ENCODE data around the gene MAN2A1. TPM values are rescaled to one million over a fixed set of nuclear protein-coding genes. Genes with fewer than 3 reads are reported as not detected.
A peak's percentile ranks its signal among the peaks of the same experiment; 100 is the strongest.
"Not testable (repeated sequence)": the region's sequence is repeated elsewhere in the genome, so short reads cannot be mapped to it uniquely, and the experiment has no call there.

The MAN2A1 gene
- total RNA-seq, 1 donor from 2014 or later = 38.8 TPM

- DNase-seq (ENCODE audit: low spot score) = no peak
- intact Hi-C loops (cut with micrococcal nuclease) = no loop called here
- Mint-ChIP-seq H3K9me3 (peaks cover 4% of the 10 kb centered on the region), H3K36me3 (ENCODE audit: low read depth) (peaks cover 44% of the 10 kb centered on the region), H3K4me1 (ENCODE audit: low read depth) (peaks cover 6% of the 10 kb centered on the region), H3K27ac (no peak overlapping the region), H3K4me3 (no peak overlapping the region), H3K27me3 (ENCODE audit: insufficient read depth) (no peaks in the 10 kb centered on the region)
These were observed 141.3 kb downstream of the MAN2A1 start for GRCh38 chr5:109830955-109831502.

DNA sequence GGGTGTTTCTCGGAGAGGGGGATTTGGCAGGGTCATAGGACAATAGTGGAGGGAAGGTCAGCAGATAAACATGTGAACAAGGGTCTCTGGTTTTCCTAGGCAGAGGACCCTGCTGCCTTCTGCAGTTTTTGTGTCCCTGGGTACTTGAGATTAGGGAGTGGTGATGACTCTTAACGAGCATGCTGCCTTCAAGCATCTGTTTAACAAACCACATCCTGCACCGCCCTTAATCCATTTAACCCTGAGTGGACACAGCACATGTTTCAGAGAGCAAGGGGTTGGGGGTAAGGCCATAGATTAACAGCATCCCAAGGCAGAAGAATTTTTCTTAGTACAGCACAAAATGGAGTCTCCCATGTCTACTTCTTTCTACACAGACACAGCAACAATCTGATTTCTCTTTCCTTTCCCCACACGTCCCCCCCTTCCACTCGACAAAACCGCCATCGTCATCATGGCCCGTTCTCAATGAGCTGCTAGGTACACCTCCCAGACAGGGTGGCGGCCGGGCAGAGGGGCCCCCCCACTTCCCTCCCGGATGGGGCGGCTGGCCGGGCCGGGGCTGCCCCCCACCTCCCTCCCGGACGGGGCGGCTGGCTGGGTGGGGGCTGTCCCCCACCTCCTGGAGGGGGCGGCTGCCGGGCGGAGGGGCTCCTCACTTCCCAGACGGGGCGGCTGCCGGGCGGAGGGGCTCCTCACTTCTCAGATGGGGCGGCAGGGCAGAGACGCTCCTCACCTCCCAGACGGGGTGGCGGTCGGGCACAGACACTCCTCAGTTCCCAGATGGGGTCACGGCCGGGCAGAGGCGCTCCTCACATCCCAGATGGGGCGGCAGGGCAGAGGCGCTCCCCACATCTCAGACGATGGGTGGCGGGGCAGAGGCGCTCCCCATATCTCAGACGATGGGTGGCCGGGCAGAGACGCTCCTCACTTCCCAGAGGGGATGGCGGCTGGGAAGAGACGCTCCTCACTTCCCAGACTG is 142.8 kb downstream of the MAN2A1 start:
- H3K4me1 Mint-ChIP-seq (ENCODE audit: low read depth); DNase-seq (ENCODE audit: low spot score); H3K27ac Mint-ChIP-seq; H3K9me3 Mint-ChIP-seq; H3K4me3 Mint-ChIP-seq; H3K27me3 Mint-ChIP-seq (ENCODE audit: insufficient read depth); intact Hi-C loops (cut with micrococcal nuclease): not testable (repeated sequence)
- peaks cover 42% of the 10 kb centered on the region for H3K36me3 Mint-ChIP-seq (ENCODE audit: low read depth)

DNA sequence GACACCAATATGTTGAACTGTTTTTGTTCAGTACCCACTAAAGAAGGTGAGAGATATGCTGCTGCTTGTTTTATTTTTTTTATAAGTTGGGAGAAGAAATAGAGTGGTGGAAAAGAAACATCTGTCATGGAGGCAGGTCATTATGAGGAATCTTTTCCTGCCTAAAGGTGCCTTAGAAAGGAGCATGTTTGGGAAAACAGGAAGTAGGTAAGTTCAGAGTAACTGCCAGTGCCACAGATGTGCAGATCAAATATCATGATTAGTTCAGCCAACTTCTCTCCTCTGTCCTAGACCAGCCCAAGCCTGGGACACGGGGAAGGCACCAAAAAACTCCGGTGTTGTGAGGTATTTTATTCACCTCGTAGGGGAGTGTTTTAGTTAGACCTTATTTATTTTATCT is 144.2 kb downstream of the MAN2A1 start:
- Mint-ChIP-seq H3K4me3 (no peak overlapping the region), H3K36me3 (ENCODE audit: low read depth) (peaks cover 37% of the 10 kb centered on the region), H3K4me1 (ENCODE audit: low read depth) (peaks cover 6% of the 10 kb centered on the region), H3K27me3 (ENCODE audit: insufficient read depth) (no peaks in the 10 kb centered on the region), H3K9me3 (peaks cover 4% of the 10 kb centered on the region), H3K27ac (peak overlapping the region; percentile 34)
- intact Hi-C loops (cut with micrococcal nuclease) = no loop called here
- DNase-seq (ENCODE audit: low spot score) = no peak

- Mint-ChIP-seq H3K27ac (no peak overlapping the region), H3K9me3 (peaks cover 4% of the 10 kb centered on the region), H3K27me3 (ENCODE audit: insufficient read depth) (no peaks in the 10 kb centered on the region), H3K4me3 (no peak overlapping the region), H3K36me3 (ENCODE audit: low read depth) (peaks cover 24% of the 10 kb centered on the region), H3K4me1 (ENCODE audit: low read depth) (peaks cover 6% of the 10 kb centered on the region)
- no peak for DNase-seq (ENCODE audit: low spot score)
- intact Hi-C loops (cut with micrococcal nuclease) = no loop called here
These were observed 146.6 kb downstream of the MAN2A1 start for GRCh38 chr5:109836280-109836679.

- H3K4me1 Mint-ChIP-seq (ENCODE audit: low read depth) = peaks cover 6% of the 10 kb centered on the region
- H3K4me3 Mint-ChIP-seq = no peak overlapping the region
- H3K36me3 Mint-ChIP-seq (ENCODE audit: low read depth) = peaks cover 26% of the 10 kb centered on the region
- H3K9me3 Mint-ChIP-seq = peaks cover 4% of the 10 kb centered on the region
- intact Hi-C loops (cut with micrococcal nuclease) = no loop called here
- no peaks in the 10 kb centered on the region for H3K27me3 Mint-ChIP-seq (ENCODE audit: insufficient read depth)
- DNase-seq (ENCODE audit: low spot score) = no peak
- no peak overlapping the region for H3K27ac Mint-ChIP-seq
These were observed 147.6 kb downstream of the MAN2A1 start for GRCh38 chr5:109837231-109837861.

DNA sequence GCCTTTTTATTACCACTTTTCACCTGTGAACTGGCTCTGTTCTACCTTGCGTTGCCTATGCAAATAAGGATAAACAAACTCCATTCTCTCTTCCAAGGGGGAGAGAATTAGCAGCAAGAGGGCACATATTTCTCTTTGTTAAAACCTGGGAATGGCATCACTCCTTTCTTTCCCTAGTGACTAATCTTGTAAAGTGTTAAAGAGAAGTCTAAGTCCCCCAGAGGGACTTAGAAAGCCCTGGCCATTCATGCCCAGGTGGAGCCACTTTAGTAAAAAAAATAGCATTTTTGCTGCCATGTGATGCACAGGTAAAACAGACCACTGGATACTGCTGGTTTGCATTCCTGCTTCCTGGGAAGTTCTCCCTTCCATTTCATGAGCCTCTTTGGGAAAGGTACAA is 148.4 kb downstream of the MAN2A1 start:
- intact Hi-C loops (cut with micrococcal nuclease) = no loop called here
- H3K27ac Mint-ChIP-seq = no peak overlapping the region
- no peak overlapping the region for H3K4me3 Mint-ChIP-seq
- H3K36me3 Mint-ChIP-seq (ENCODE audit: low read depth) = peaks cover 29% of the 10 kb centered on the region
- DNase-seq (ENCODE audit: low spot score) = no peak
- H3K9me3 Mint-ChIP-seq = peaks cover 4% of the 10 kb centered on the region
- H3K4me1 Mint-ChIP-seq (ENCODE audit: low read depth) = peaks cover 6% of the 10 kb centered on the region
- H3K27me3 Mint-ChIP-seq (ENCODE audit: insufficient read depth) = no peaks in the 10 kb centered on the region

- intact Hi-C loops (cut with micrococcal nuclease) = no loop called here
- H3K27me3 Mint-ChIP-seq (ENCODE audit: insufficient read depth) = no peaks in the 10 kb centered on the region
- peaks cover 20% of the 10 kb centered on the region for H3K4me1 Mint-ChIP-seq (ENCODE audit: low read depth)
- H3K27ac Mint-ChIP-seq = no peak overlapping the region
- H3K9me3 Mint-ChIP-seq = peaks cover 10% of the 10 kb centered on the region
- H3K4me3 Mint-ChIP-seq = no peak overlapping the region
- DNase-seq (ENCODE audit: low spot score) = no peak
- H3K36me3 Mint-ChIP-seq (ENCODE audit: low read depth) = peaks cover 49% of the 10 kb centered on the region
These were observed 154.4 kb downstream of the MAN2A1 start for GRCh38 chr5:109844148-109844547.

DNA sequence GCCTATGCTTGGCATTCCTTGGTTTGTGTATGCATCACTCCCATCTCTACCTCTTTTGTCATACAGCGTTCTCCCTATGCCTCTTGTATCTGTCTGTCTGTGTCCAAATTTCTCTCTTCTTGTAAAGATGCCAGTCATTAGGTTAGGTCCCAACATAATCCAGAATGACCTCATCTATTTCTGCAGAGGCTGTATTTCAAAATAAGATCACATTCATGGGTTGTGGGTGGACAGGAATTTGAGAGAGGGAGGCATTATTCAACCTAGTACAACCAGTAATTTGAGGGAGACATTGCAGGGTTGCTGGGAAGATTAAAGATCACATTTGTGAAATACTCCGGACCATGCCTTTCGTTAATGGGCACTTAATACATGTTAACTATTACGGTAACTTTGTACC is 155.0 kb downstream of the MAN2A1 start:
- Mint-ChIP-seq H3K36me3 (ENCODE audit: low read depth) (peaks cover 55% of the 10 kb centered on the region), H3K9me3 (peaks cover 13% of the 10 kb centered on the region)
- intact Hi-C loops (cut with micrococcal nuclease) = no loop called here

DNA sequence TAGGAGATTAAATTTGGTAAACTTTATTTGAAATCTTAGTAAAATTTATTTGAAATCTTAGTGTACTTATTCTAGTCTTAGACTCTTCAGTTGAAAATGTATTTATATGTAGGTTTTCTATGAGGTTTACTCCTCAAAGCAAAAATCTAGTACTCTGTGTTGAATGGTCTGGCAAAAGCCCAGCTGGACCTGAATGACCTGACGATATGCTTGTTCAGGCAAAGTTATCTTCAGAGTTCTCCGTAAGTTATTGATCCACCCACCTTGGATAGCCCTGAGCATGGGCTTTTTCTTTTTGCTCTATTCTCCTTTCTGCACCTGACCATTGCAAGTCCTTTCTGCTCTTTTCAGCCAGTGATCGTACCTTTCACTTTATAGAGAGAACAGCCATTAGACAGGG is 158.4 kb downstream of the MAN2A1 start:
- H3K36me3 Mint-ChIP-seq (ENCODE audit: low read depth) = peaks cover 68% of the 10 kb centered on the region
- H3K4me1 Mint-ChIP-seq (ENCODE audit: low read depth) = peaks cover 43% of the 10 kb centered on the region
- DNase-seq (ENCODE audit: low spot score) = no peak
- no peaks in the 10 kb centered on the region for H3K27me3 Mint-ChIP-seq (ENCODE audit: insufficient read depth)
- H3K27ac Mint-ChIP-seq = peak overlapping the region; percentile 0
- intact Hi-C loops (cut with micrococcal nuclease) = no loop called here
- no peak overlapping the region for H3K4me3 Mint-ChIP-seq
- H3K9me3 Mint-ChIP-seq = peaks cover 13% of the 10 kb centered on the region

More for the DNA sequence above, 155.0 kb downstream of the MAN2A1 start:
- no peaks in the 10 kb centered on the region for H3K27me3 Mint-ChIP-seq (ENCODE audit: insufficient read depth)
- H3K4me3 Mint-ChIP-seq = no peak overlapping the region
- DNase-seq (ENCODE audit: low spot score) = no peak
- peaks cover 26% of the 10 kb centered on the region for H3K4me1 Mint-ChIP-seq (ENCODE audit: low read depth)
- no peak overlapping the region for H3K27ac Mint-ChIP-seq

GRCh38 chr5:109849478-109850088 is 159.9 kb downstream of the MAN2A1 start:
- Mint-ChIP-seq H3K9me3 (peaks cover 13% of the 10 kb centered on the region), H3K36me3 (ENCODE audit: low read depth) (peaks cover 64% of the 10 kb centered on the region), H3K27me3 (ENCODE audit: insufficient read depth) (no peaks in the 10 kb centered on the region), H3K4me3 (no peak overlapping the region), H3K4me1 (ENCODE audit: low read depth) (peaks cover 45% of the 10 kb centered on the region), H3K27ac (peak overlapping the region; percentile 53)
- DNase-seq (ENCODE audit: low spot score) = no peak
- intact Hi-C loops (cut with micrococcal nuclease) = loop anchor here (10.0 kb wide), 2 partner anchors 205 to 445 kb away; partner anchors contain the start of gene PJA2

GRCh38 chr5:109852371-109853155 is 162.8 kb downstream of the MAN2A1 start:
- intact Hi-C loops (cut with micrococcal nuclease) = loop anchor here (10.0 kb wide), 2 partner anchors 202 to 448 kb away; partner anchors contain the start of gene PJA2
- Mint-ChIP-seq H3K27ac (no peak overlapping the region), H3K4me1 (ENCODE audit: low read depth) (peaks cover 56% of the 10 kb centered on the region), H3K27me3 (ENCODE audit: insufficient read depth) (no peaks in the 10 kb centered on the region), H3K36me3 (ENCODE audit: low read depth) (peaks cover 65% of the 10 kb centered on the region), H3K4me3 (no peak overlapping the region), H3K9me3 (peaks cover 13% of the 10 kb centered on the region)
- no peak for DNase-seq (ENCODE audit: low spot score)

GRCh38 chr5:109853377-109853776 is 163.7 kb downstream of the MAN2A1 start:
- H3K27ac Mint-ChIP-seq = no peak overlapping the region
- H3K4me3 Mint-ChIP-seq = no peak overlapping the region
- peaks cover 64% of the 10 kb centered on the region for H3K36me3 Mint-ChIP-seq (ENCODE audit: low read depth)
- peaks cover 61% of the 10 kb centered on the region for H3K4me1 Mint-ChIP-seq (ENCODE audit: low read depth)
- DNase-seq (ENCODE audit: low spot score) = no peak
- no peaks in the 10 kb centered on the region for H3K27me3 Mint-ChIP-seq (ENCODE audit: insufficient read depth)
- intact Hi-C loops (cut with micrococcal nuclease) = loop anchor here (10.0 kb wide), 2 partner anchors 201 to 449 kb away; partner anchors contain the start of gene PJA2
- peaks cover 11% of the 10 kb centered on the region for H3K9me3 Mint-ChIP-seq
